NAMALWA (cell line): ENCODE measurements around the gene MEG3.

Experiments
- DNase-seq: peaks from one replicate; pipeline ENCODE4 v3.0.0-alpha.2; 2015; ENCODE audit warnings: low spot score

The MEG3 gene

DNA sequence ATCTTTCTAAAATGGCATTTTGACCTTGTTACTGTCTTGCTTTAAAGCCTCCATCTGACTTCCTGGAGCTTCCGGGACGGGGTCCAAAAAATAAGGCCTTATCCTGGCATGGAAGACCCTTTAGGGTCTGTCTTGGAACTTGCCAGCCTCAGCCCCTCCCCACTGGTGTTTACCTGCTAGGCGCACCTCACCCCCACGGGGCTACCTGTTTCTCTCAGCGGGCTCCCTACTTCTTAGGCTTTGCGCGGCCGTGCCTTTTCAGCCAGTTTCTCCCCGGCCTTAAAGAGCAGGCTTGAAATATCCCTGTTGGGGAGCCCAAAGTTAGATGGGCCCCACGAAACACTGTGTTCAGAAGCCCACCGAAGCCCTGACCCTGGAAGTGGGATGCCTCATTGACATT, 72.5 kb downstream of the MEG3 start:
- DNase-seq: no peak

- no peak for DNase-seq
Observed at GRCh38 chr14:100898935-100899883, 73.3 kb downstream of the MEG3 start.

DNA sequence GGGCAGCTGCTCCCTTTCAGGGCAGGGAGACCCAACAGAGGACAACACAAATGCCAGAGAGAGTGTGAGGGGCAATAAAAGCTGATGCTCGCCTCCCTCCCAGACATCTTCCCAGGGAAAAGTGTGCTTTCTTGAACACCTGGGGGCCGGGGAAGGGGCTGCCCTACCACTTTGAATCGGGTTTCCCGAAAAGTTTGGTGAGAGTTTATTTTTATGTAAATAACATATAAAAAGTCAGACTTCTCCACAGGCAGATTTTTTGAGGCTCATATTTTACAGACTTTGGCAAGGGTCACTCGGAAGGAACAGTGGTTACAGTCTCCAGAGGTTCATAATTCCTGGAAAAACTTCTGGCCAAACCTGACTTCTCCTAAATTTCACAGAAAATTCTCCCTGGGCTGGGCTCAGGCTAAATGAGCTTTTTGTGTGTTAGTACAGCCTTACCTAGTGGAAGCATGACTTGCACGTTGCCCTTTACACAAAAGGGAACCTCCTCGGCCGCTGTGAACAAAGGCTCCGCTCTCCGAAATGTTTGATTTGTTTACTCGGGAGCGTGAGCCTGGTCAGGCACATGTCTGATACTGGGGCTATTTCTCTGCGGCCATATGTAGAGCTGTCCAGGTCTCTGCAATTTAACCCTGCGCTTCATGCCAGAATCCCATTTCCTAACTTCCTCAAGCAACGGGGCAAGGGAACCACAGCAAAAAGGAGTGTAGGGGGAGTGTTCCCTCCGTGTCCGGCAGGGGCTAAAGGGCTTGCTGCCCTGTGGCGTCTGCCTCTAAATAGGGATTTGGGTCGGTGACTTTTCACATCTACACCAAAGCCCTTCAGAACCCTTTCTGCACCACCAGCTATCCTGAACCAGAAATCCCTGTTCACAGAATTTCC, 74.2 kb downstream of the MEG3 start:
- DNase-seq: no peak

GRCh38 chr14:100900837-100901390, 75.0 kb downstream of the MEG3 start:
- DNase-seq: peak; percentile 32

GRCh38 chr14:100901391-100902183, 75.7 kb downstream of the MEG3 start:
- DNase-seq: no peak

DNA sequence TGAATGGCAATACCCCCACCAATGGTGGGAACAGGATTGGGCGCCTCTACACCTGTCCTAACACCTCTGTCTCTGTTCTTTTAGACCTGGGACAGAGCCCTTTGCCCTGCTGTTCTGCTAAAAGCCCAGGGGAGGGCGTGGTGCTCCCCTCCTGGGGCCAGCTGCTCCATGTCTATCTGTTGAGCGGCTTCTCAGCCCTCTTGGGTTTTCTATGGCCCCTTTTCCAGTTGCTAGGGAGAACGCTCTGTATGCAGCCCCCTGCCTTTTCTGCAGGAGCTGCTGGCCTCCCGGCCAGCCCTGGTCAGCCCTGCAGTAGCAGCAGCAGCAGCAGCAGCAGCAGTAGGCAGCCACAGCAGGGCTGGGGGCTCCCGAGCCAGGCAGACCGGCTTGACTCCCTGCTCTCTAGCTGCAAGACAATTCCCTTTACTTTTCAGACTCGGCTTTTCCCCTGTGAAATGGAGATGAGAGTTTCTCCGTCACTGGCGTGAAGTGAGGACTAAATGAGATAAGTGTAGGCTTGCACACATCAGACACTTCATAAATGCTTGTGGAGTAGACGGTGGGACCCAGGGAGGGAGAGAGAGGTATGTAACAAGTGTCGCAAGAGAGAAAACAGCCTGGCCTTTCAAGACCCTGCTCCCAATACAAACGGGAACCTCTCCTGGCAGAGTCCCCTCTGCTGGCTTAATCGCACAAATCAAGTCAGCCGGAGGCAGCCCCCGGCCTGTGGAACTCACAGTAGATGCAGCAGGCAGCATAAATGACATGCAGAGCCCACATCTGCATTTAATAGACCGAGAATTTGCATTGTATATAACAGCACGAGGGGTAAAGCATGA, 76.6 kb downstream of the MEG3 start:
- DNase-seq: peak; percentile 44

- no peak for DNase-seq
Observed at GRCh38 chr14:100903134-100903468, 77.2 kb downstream of the MEG3 start.

- DNase-seq: no peak
Observed at GRCh38 chr14:100903672-100904185, 77.8 kb downstream of the MEG3 start, which contains the start of gene RTL1. RTL1 (minus strand) TSS chr14:100903722; CDS start chr14:100884788, 18,934 bp downstream.

- DNase-seq: peak; percentile 24
Observed at GRCh38 chr14:100904307-100905087, 78.6 kb downstream of the MEG3 start.

DNA sequence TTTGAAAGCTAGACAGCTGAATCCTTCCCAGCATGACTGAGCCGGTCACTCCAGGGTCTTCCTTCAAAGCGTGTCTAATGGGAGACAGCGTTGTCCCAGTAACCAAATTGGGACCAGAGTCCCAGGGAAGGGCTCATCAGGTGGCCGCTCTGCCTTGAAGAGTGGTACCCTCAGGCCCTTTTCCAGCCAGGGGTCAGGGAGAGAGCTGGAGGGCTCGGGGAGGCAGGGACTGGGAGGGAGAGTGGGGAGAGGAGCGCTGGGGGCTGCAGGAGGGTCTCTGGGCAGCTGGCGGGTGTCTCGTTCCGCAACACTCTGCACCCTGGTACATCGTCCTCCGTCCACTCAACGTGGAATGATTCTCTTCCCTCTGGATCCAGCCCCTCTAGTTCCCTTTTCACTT, 79.2 kb downstream of the MEG3 start:
- no peak for DNase-seq

DNA sequence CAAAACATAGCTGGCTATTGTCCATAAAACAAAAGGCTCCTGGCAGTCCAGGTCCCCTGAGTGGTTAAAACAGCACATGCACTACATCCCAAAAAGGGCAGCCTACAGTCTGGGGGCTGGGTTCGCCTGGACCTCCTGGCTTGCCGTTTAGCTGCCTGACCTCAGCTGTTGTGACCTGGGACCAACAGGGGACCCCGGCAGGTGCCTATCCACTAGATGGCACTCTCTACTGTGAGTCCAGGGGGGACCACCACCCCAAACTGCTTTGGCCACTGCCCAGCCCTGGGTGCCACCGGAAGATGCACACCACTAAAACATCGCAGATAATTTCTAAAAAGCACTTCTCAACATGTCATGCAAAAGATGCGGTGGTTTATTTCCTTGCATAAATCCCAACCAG, 80.5 kb downstream of the MEG3 start:
- DNase-seq: peak; percentile 33

GRCh38 chr14:100907240-100907639, 81.3 kb downstream of the MEG3 start:
- DNase-seq: no peak

- DNase-seq: no peak
Observed at GRCh38 chr14:100909439-100909838, 83.5 kb downstream of the MEG3 start.
